Measurements from ENCODE around the gene SNX25.

GRCh38 chr4:185357211-185357610 is 147.8 kb downstream of the SNX25 start:
- TF ChIP-seq EZH2 (IDR thresholded peaks at IDR 0.05; ENCODE audit: borderline replicate concordance, low read length) (no peak), CTCF (IDR thresholded peaks at IDR 0.05; ENCODE audit: low read length) (no peak)
